ENCODE results near the gene GNAQ. TPM values are rescaled to one million over a fixed set of nuclear protein-coding genes. Genes with fewer than 3 reads are reported as not detected.

GNAQ gene
- total and polyA plus RNA-seq, 4 donors: 24.6 to 86.2 (median 51.4) TPM

- DNase-seq (peak; percentile 18 to 40 (median 19)), ATAC-seq (ENCODE audit: insufficient read depth, low FRiP score) (no peak)
- H3K9ac ChIP-seq (ENCODE audit: insufficient read depth in 1 of 2, low read length in 2 of 2): no peak overlapping the region
- H3K4me1 ChIP-seq (ENCODE audit: control insufficient read depth in 5 of 5, insufficient read depth in 5 of 5, low read length in 5 of 5): peaks cover 0 to 9% (median 0%) of the 10 kb centered on the region in 5 donors
- peaks cover 0 to 2% (median 0%) of the 10 kb centered on the region in 4 donors for H3K36me3 ChIP-seq (ENCODE audit: control insufficient read depth in 4 of 4, insufficient read depth in 4 of 4, low read length in 4 of 4)
- H3K27ac ChIP-seq (ENCODE audit: low read depth in 1 of 2, low read length in 1 of 2): peak overlapping the region in 1 of 2 donors; percentile 56
- H3K27me3 ChIP-seq (ENCODE audit: control insufficient read depth in 3 of 3, insufficient read depth in 3 of 3, low read length in 2 of 3): no peaks in the 10 kb centered on the region
- no peak for TF ChIP-seq CTCF (IDR thresholded peaks at IDR 0.05; ENCODE audit: control extremely low read depth, extremely low read depth)
- no peak overlapping the region for H3K4me3 ChIP-seq
- H3K9me3 ChIP-seq (ENCODE audit: control insufficient read depth in 4 of 4, insufficient read depth in 3 of 4, low read length in 3 of 4): peaks cover 0 to 2% (median 0%) of the 10 kb centered on the region in 4 donors
- WGBS, 2 donors: 61 to 79% methylated on average over 5 of the region's 5 CpGs
Observed at GRCh38 chr9:77735494-77735893, 296.1 kb downstream of the GNAQ start.

- Histone ChIP-seq H3K27ac (ENCODE audit: low read depth in 1 of 2, low read length in 1 of 2) (no peak overlapping the region), H3K4me1 (ENCODE audit: control insufficient read depth in 5 of 5, insufficient read depth in 5 of 5, low read length in 5 of 5) (peaks cover 0 to 9% (median 0%) of the 10 kb centered on the region in 5 donors), H3K9ac (ENCODE audit: insufficient read depth in 1 of 2, low read length in 2 of 2) (no peak overlapping the region), H3K27me3 (ENCODE audit: control insufficient read depth in 3 of 3, insufficient read depth in 3 of 3, low read length in 2 of 3) (no peaks in the 10 kb centered on the region), H3K4me3 (no peak overlapping the region), H3K9me3 (ENCODE audit: control insufficient read depth in 4 of 4, insufficient read depth in 3 of 4, low read length in 3 of 4) (peaks cover 0 to 2% (median 0%) of the 10 kb centered on the region in 4 donors), H3K36me3 (ENCODE audit: control insufficient read depth in 4 of 4, insufficient read depth in 4 of 4, low read length in 4 of 4) (peaks cover 8 to 15% (median 13%) of the 10 kb centered on the region in 4 donors)
- no peak for TF ChIP-seq CTCF (IDR thresholded peaks at IDR 0.05; ENCODE audit: control extremely low read depth, extremely low read depth)
- no peak for ATAC-seq (ENCODE audit: insufficient read depth, low FRiP score)
- WGBS, 2 donors: 87 to 89% methylated on average over 8 of the region's 8 CpGs
- DNase-seq: no peak
Observed at GRCh38 chr9:77731930-77732329, 299.7 kb downstream of the GNAQ start.

- Histone ChIP-seq H3K9ac (ENCODE audit: insufficient read depth in 1 of 2, low read length in 2 of 2) (no peak overlapping the region), H3K4me3 (no peak overlapping the region), H3K27me3 (ENCODE audit: control insufficient read depth in 3 of 3, insufficient read depth in 3 of 3, low read length in 2 of 3) (no peaks in the 10 kb centered on the region), H3K9me3 (ENCODE audit: control insufficient read depth in 4 of 4, insufficient read depth in 3 of 4, low read length in 3 of 4) (peaks cover 0 to 2% (median 0%) of the 10 kb centered on the region in 4 donors), H3K36me3 (ENCODE audit: control insufficient read depth in 4 of 4, insufficient read depth in 4 of 4, low read length in 4 of 4) (peaks cover 11 to 22% (median 16%) of the 10 kb centered on the region in 4 donors), H3K27ac (ENCODE audit: low read depth in 1 of 2, low read length in 1 of 2) (no peak overlapping the region), H3K4me1 (ENCODE audit: control insufficient read depth in 5 of 5, insufficient read depth in 5 of 5, low read length in 5 of 5) (peaks cover 0 to 9% (median 0%) of the 10 kb centered on the region in 5 donors)
- WGBS, 2 donors: 81 to 86% methylated on average over 5 of the region's 5 CpGs
- no peak for DNase-seq
- no peak for ATAC-seq (ENCODE audit: insufficient read depth, low FRiP score)
- no peak for TF ChIP-seq CTCF (IDR thresholded peaks at IDR 0.05; ENCODE audit: control extremely low read depth, extremely low read depth)
Observed at GRCh38 chr9:77731008-77731698, 300.5 kb downstream of the GNAQ start.
